Measurements from ENCODE around the gene DYRK1B. TPM values are rescaled to one million over a fixed set of nuclear protein-coding genes. Genes with fewer than 3 reads are reported as not detected.
"Not testable (repeated sequence)": the region's sequence is repeated elsewhere in the genome, so short reads cannot be mapped to it uniquely, and the experiment has no call there.

DYRK1B gene
- total RNA-seq, 1 donor: 15.5 TPM

DNA sequence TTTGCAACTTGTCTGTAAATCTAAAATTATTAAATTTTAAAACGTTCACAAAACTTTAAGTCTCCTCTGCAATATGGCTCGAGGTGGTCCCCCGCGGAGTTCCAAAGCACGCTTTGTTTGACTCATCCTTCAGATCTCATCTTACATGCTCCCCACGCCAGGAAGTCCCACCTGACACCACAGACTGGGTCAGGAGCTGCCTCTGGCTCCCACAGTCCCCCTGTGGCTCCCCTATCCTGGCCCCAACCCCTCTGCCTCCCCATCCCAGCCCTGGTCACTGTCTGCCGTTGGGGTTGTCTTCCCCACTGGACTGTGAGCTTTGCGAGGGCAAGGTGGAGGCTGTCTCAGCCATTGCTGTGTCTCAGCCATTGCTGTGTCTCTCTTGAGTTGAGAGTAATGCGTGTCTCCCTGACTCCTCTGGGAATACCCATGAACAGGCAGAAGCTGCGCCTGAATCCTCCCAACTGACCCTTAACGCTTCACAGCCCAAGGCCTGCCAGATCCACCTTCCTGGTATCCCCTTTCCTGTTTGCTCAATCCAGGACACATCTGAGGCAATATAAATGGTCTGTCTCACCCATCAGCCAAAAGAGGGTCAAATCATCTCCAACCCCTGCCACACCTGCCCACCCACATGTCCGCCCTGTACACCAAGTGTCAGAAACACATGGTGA is 15.9 kb downstream of the DYRK1B start:
- DNase-seq (ENCODE audit: low read depth): no peak
- H3K4me3 ChIP-seq (ENCODE audit: low read depth, low read length): no peak overlapping the region
- TF ChIP-seq, protein P1, sequence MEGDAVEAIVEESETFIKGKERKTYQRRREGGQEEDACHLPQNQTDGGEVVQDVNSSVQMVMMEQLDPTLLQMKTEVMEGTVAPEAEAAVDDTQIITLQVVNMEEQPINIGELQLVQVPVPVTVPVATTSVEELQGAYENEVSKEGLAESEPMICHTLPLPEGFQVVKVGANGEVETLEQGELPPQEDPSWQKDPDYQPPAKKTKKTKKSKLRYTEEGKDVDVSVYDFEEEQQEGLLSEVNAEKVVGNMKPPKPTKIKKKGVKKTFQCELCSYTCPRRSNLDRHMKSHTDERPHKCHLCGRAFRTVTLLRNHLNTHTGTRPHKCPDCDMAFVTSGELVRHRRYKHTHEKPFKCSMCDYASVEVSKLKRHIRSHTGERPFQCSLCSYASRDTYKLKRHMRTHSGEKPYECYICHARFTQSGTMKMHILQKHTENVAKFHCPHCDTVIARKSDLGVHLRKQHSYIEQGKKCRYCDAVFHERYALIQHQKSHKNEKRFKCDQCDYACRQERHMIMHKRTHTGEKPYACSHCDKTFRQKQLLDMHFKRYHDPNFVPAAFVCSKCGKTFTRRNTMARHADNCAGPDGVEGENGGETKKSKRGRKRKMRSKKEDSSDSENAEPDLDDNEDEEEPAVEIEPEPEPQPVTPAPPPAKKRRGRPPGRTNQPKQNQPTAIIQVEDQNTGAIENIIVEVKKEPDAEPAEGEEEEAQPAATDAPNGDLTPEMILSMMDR (IDR thresholded peaks at IDR 0.05; ENCODE audit: insufficient read depth, low read length): no peak

DNA sequence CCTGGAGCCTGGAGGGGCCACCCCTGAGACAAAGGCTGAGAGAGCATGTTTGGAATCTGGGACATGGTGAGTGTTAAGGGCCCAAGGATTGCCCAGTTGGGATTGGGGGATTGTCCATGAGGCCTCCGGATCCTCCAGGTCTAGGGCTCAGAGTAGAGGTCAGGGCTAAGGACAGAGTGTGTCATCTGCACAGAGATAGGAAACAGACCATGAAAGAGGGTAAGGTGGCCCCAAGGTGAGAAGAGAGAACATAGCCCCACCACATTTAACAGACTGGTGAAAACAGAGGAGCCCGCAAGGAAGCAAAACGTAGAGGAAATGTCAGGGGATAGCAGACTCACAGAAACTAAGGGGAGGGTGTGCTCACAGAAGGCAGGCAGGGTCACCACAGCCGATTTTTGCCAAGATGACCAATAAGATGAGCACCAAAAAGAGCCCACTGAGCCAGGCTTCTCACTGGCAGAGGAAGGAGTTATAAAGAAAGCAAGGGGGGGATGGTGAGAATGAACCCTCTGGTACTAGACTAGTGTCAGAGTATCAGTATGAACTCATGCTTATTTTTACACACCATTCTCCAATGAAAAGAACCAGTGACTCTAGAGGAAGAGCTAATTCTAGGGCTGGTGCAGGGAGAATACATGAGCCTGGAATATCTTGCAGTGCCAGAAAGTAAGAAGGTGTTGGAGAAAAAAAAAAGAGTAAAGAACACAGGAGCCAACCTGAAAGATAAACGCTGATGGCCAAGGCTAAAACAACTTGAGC is 17.5 kb downstream of the DYRK1B start:
- TF ChIP-seq, protein P1 (IDR thresholded peaks at IDR 0.05; ENCODE audit: insufficient read depth, low read length): no peak
- DNase-seq (ENCODE audit: low read depth): no peak

DNA sequence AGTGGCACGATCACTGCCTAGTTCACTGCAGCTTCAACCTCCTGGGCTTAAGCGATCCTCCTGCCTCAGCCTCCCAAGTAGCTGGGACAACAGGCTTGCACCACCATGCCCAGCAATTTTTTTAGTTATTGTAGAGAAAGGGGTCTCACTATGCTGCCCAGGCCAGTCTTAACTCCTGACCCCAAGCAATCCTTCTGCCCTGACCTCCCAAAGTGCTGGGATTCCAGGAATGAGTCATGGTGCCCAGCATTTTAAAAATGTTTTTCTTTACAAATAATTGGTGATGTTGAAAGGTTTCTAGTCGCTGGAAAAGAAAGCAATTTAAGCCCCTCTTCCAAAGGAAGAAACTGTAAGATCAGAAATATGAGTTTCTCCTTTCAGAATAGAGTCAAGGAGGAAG is 19.4 kb downstream of the DYRK1B start:
- no peak for DNase-seq (ENCODE audit: low read depth)
- H3K4me3 ChIP-seq (ENCODE audit: low read depth, low read length): no peak overlapping the region
- TF ChIP-seq, protein P1 (IDR thresholded peaks at IDR 0.05; ENCODE audit: insufficient read depth, low read length): no peak

More for the DNA sequence above, 17.5 kb downstream of the DYRK1B start:
- H3K4me3 ChIP-seq (ENCODE audit: low read depth, low read length): no peak overlapping the region

GRCh38 chr19:39814111-39814510 is 19.9 kb downstream of the DYRK1B start:
- not testable (repeated sequence) for H3K4me3 ChIP-seq (ENCODE audit: low read depth, low read length); DNase-seq (ENCODE audit: low read depth)

- TF ChIP-seq, protein P1 (IDR thresholded peaks at IDR 0.05; ENCODE audit: insufficient read depth, low read length): no peak
- no peak for DNase-seq (ENCODE audit: low read depth)
- no peak overlapping the region for H3K4me3 ChIP-seq (ENCODE audit: low read depth, low read length)
Measured at GRCh38 chr19:39813264-39813993, 20.5 kb downstream of the DYRK1B start.

DNA sequence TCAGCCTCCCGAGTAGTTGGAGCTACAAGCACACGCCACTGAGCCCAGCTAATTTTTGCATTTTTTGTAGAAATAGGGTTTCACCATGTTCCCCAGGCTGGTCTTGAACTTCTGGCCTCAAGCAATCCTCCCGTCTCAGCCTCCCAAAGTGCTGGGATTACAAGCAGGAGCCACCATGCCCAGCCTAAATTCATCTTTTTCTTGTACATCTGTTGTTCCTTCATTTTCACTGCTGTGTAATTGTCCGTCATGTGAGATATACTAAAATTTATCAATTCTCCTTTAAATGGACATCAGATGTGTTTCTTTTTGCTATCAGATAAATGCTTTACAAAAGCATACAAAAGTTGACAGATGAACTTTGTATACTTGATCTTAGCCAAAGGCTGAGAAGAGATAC is 22.9 kb downstream of the DYRK1B start:
- TF ChIP-seq, protein P1 (IDR thresholded peaks at IDR 0.05; ENCODE audit: insufficient read depth, low read length): no peak
- no peak for DNase-seq (ENCODE audit: low read depth)
- H3K4me3 ChIP-seq (ENCODE audit: low read depth, low read length): no peak overlapping the region

DNA sequence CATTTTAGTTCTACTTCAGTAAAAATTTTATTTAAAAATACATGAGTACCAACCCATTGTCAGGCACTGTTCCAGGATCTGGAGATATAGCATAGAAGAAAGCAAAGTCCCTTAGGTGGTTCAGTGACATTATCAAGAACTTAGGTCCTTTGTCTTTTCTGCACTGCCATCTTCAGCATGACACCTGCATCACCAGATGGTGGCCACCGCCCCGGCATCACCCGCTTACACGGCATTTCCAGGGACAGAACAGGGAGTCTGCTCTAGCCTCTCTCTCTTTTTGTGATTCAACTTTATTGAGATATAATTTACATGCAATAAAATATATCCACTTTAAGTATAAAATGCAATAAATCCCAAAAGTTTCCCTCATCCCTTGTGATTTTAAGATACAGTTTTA is 23.5 kb downstream of the DYRK1B start:
- H3K4me3 ChIP-seq (ENCODE audit: low read depth, low read length): no peak overlapping the region
- TF ChIP-seq, protein P1 (IDR thresholded peaks at IDR 0.05; ENCODE audit: insufficient read depth, low read length): no peak
- DNase-seq (ENCODE audit: low read depth): no peak
